Suprapubic skin (tissue), 4 donors: Measurements from ENCODE around the gene CYFIP1. TPM values are rescaled to one million over a fixed set of nuclear protein-coding genes. Genes with fewer than 3 reads are reported as not detected.

ENCODE experiments used
- DNase-seq, 2 donors: peaks; one replicate each; pipeline ENCODE4 v3.0.0-alpha.2; 2019; ENCODE audit warnings: low spot score in 2 of 2
- H3K27ac ChIP-seq: fragments of 200-600 bp; sonication (generic); one replicate; pipeline ENCODE4 v1.5.1; 2019
- H3K27me3 ChIP-seq: fragments of 200-600 bp; sonication (generic); one replicate; pipeline ENCODE4 v1.5.1; 2019
- H3K36me3 ChIP-seq: fragments of 200-600 bp; sonication (generic); one replicate; pipeline ENCODE4 v1.5.1; 2019
- H3K4me1 ChIP-seq: fragments of 200-600 bp; sonication (generic); one replicate; pipeline ENCODE4 v1.5.1; 2019
- H3K4me3 ChIP-seq: fragments of 200-600 bp; sonication (generic); one replicate; pipeline ENCODE4 v1.5.1; 2019; ENCODE audit warnings: mild to moderate bottlenecking
- H3K9me3 ChIP-seq: fragments of 200-600 bp; sonication (generic); one replicate; pipeline ENCODE4 v1.5.1; 2019
- CTCF ChIP-seq, 2 donors: fragments of 200-600 bp in 1 of 2; fragments of 450-650 bp in 1 of 2; sonication (generic) in 1 of 2; IDR thresholded peaks; one replicate each; pipeline ENCODE4 v1.5.1; 2016 to 2019; ENCODE audit warnings: antibody characterized with exemption in 2 of 2, mild to moderate bottlenecking in 1 of 2, moderate library complexity in 1 of 2
- EP300 ChIP-seq: sonication (generic); formaldehyde crosslinking; IDR thresholded peaks from one replicate; pipeline ENCODE4 v1.6.1; 2017; ENCODE audit warnings: antibody characterized with exemption
- POLR2A ChIP-seq, 2 donors: fragments of 450-650 bp; IDR thresholded peaks; one replicate each; pipeline ENCODE4 v1.6.1; 2017; ENCODE audit warnings: antibody characterized with exemption in 2 of 2, mild to moderate bottlenecking in 2 of 2, moderate library complexity in 2 of 2
- POLR2AphosphoS5 ChIP-seq, 3 donors: sonication (generic); formaldehyde crosslinking; IDR thresholded peaks; one replicate each; pipeline ENCODE4 v1.6.1; 2017; ENCODE audit warnings: antibody characterized with exemption in 3 of 3
- WGBS: methylation state at CpG from one replicate; pipeline ENCODE4 v1.1.5; 2018; 5-methylcytosine and 5-hydroxymethylcytosine counted together
- total RNA-seq, 4 donors: library from RNA; depleted of rRNA; stranded (reverse); fragments of >200 nt; gene quantifications; one replicate each; pipeline ENCODE4 v1.1.0, GENCODE V29; 2016

The CYFIP1 gene
- total RNA-seq, 4 donors from 2014 or later: 77.5 to 106 (median 99.4) TPM

GRCh38 chr15:22819651-22820050 lies 160.5 kb downstream of the CYFIP1 start:
- 93% methylated on average over 2 of the region's 2 CpGs for WGBS
- Histone ChIP-seq H3K9me3 (no peaks in the 10 kb centered on the region), H3K4me3 (no peak overlapping the region), H3K27ac (no peak overlapping the region), H3K36me3 (peaks cover 32% of the 10 kb centered on the region), H3K4me1 (no peaks in the 10 kb centered on the region), H3K27me3 (no peaks in the 10 kb centered on the region)
- DNase-seq: no peak
- TF ChIP-seq POLR2A (IDR thresholded peaks at IDR 0.05) (no peak), CTCF (IDR thresholded peaks at IDR 0.05) (no peak), EP300 (no peak), POLR2AphosphoS5 (IDR thresholded peaks at IDR 0.05) (no peak)

Other genes starting within 250 kb of the CYFIP1 start
- 10 to 100 TPM in 2 of 4 donors, 1 to 10 TPM in 2; 8.0 to 13.3 (median 10.3) TPM for gene NIPA1, start 193.7 kb downstream of the CYFIP1 start, total RNA-seq
- gene NIPA2, start 141.7 kb downstream of the CYFIP1 start, total RNA-seq: 10 to 100 TPM; 22.5 to 36.4 (median 35.2) TPM
- 10 to 100 TPM; 10.7 to 39.2 (median 18.2) TPM for gene TUBGCP5, start 59.2 kb upstream of the CYFIP1 start, total RNA-seq
- gene GOLGA6L1, start 156.5 kb upstream of the CYFIP1 start, total RNA-seq: not detected